ENCODE data around the gene ARHGEF18. TPM values are rescaled to one million over a fixed set of nuclear protein-coding genes. Genes with fewer than 3 reads are reported as not detected.
A peak's percentile ranks its signal among the peaks of the same experiment; 100 is the strongest.

The ARHGEF18 gene
- total RNA-seq, 4 donors from 2014 or later = 21.3 to 45.2 (median 30.4) TPM

DNA sequence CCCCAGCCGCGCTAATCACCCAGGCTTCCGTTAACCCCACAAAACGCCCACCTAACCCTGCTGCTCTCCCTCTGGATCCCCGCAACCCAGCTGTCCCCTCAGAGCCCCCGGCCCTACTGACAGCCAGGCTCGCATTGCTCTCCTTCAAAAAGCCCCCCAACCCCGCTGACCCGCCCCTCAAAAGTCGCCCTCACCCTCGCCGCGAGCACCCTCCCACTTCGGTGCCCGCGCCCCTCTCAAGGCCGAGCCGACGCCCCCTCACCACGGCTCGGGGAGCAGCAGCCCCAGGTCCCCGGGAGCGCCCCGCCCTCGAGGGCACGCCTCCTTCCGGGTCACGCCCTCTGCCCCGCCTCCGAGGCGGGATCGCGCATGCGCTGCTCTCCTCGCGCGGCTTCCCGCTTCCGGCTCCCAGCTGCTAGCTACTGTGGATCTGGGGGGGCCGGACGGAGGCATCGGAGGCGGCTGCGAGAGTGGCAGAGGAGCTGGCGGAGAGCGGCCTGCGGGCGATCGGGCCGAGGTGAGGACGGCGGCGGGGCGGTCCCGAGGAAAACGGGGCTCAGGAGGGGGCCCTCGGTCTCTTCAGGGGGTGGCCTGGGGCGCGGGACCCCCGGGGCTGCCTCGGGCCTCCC, 46.1 kb downstream of the ARHGEF18 start:
- peak; percentile 96 for ATAC-seq
- peaks cover 0 to 50% (median 12%) of the 10 kb centered on the region in 3 donors for H3K4me1 ChIP-seq

DNA sequence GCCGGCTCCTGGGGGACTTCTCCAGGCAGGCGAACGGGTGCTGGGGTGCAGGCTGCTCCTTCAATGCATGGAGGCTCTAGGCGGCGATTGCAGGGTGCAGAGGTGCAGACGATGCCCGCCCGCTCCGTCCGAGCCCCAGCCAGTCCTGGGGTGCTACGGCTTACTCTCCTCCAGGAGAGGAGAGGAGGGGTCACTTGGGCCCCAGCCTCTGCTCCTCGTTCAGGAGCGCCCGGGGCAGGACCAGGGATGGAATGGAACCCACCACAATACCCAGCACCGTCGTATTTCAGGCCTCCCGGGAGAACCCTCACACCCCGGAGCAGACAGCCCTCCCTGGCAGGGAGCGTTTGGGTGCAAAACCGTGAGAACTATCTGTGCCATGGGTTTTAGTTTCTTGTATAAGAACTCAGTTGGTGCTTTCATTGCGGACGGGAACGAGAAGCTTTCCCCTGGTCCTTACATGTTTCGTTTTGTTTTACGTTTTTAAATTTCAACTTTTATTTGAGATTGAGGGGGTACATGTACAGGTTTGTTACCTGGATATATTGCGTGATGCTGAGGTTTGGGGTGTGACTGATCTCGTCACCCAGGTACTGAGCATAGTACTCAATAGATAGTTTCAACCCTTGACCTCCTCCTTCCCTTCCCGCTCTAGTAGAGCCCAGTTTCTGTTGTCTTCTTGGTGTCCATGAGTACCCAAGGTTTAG, 46.8 kb downstream of the ARHGEF18 start:
- peak overlapping the region; percentile 87 to 98 for H3K4me3 ChIP-seq
- no peaks in the 10 kb centered on the region for H3K27me3 ChIP-seq
- no peaks in the 10 kb centered on the region for H3K9me3 ChIP-seq
- no peaks in the 10 kb centered on the region for H3K36me3 ChIP-seq
- no peak for TF ChIP-seq EP300 (IDR thresholded peaks at IDR 0.05)
- no peak for TF ChIP-seq POLR2AphosphoS5 (IDR thresholded peaks at IDR 0.05)
- TF ChIP-seq CTCF (IDR thresholded peaks at IDR 0.05) = no peak
- no peak for TF ChIP-seq POLR2A (IDR thresholded peaks at IDR 0.05)
- 0 to 3% methylated on average over 7 to 8 of the region's 28 CpGs for WGBS, 2 donors (ENCODE audit: low coverage in 1 of 2)
- peak overlapping the region; percentile 12 to 92 (median 84) for H3K27ac ChIP-seq
- peaks cover 0 to 50% (median 12%) of the 10 kb centered on the region in 3 donors for H3K4me1 ChIP-seq
- ATAC-seq = peak; percentile 17

More for the DNA sequence above, 46.1 kb downstream of the ARHGEF18 start:
- Histone ChIP-seq H3K36me3 (peaks cover 0 to 4% of the 10 kb centered on the region in 2 donors), H3K27ac (peak overlapping the region; percentile 12 to 92 (median 84)), H3K27me3 (no peaks in the 10 kb centered on the region), H3K9me3 (no peaks in the 10 kb centered on the region), H3K4me3 (peak overlapping the region; percentile 87 to 98)
- TF ChIP-seq POLR2A (IDR thresholded peaks at IDR 0.05) (peak; percentile 50 to 62), CTCF (IDR thresholded peaks at IDR 0.05) (peak in 1 of 4 experiments; percentile 30), EP300 (IDR thresholded peaks at IDR 0.05) (no peak), POLR2AphosphoS5 (IDR thresholded peaks at IDR 0.05) (peak; percentile 79)
- 0 to 3% methylated on average over 3 to 6 of the region's 61 CpGs for WGBS, 2 donors (ENCODE audit: low coverage in 1 of 2)

- 90 to 95% methylated on average over 5 to 8 of the region's 9 CpGs for WGBS, 2 donors (ENCODE audit: low coverage in 1 of 2)
- TF ChIP-seq CTCF (IDR thresholded peaks at IDR 0.05) (no peak), POLR2AphosphoS5 (IDR thresholded peaks at IDR 0.05) (no peak)
- H3K36me3 ChIP-seq = peaks cover 0 to 5% of the 10 kb centered on the region in 2 donors
- no peaks in the 10 kb centered on the region for H3K27me3 ChIP-seq
- ATAC-seq = no peak
- peaks cover 0 to 50% (median 12%) of the 10 kb centered on the region in 3 donors for H3K4me1 ChIP-seq
- H3K27ac ChIP-seq = no peak overlapping the region
- no peaks in the 10 kb centered on the region for H3K9me3 ChIP-seq
- H3K4me3 ChIP-seq = no peak overlapping the region
Observed at GRCh38 chr19:7397687-7398086, 49.0 kb downstream of the ARHGEF18 start.

Other genes starting within 250 kb of the ARHGEF18 start
- gene INSR, start 54.5 kb upstream of the ARHGEF18 start, total RNA-seq = 10 to 100 TPM; 67.6 to 95.6 (median 81.2) TPM
- gene PEX11G, start 140.1 kb downstream of the ARHGEF18 start, total RNA-seq = 1 to 10 TPM; 1.0 to 3.1 (median 1.9) TPM
- 100 to 1,000 TPM in 2 of 4 donors, 10 to 100 TPM in 2; 63.9 to 153 (median 98.7) TPM for gene ZNF358, start 167.2 kb downstream of the ARHGEF18 start, total RNA-seq
- gene MCOLN1, start 173.7 kb downstream of the ARHGEF18 start, total RNA-seq = 10 to 100 TPM in 3 of 4 donors, 1 to 10 TPM in 1; 7.4 to 18.4 (median 17.5) TPM
- 100 to 1,000 TPM in 1 of 4 donors, 10 to 100 TPM in 3; 54.9 to 111 (median 75.2) TPM for gene PNPLA6, start 186.8 kb downstream of the ARHGEF18 start, total RNA-seq
- 1 to 10 TPM in 1 of 4 donors, under 1 TPM in 1, not detected in 2; 0.46 to 2.1 TPM for gene CAMSAP3, start 246.9 kb downstream of the ARHGEF18 start, total RNA-seq

All from gastroesophageal sphincter (tissue), 4 donors.